Measurements from ENCODE around the gene KLK15.

KLK15 gene

GRCh38 chr19:50842130-50842529, 8.8 kb upstream of the KLK15 start:
- DNase-seq: no peak

GRCh38 chr19:50839712-50840655, 6.6 kb upstream of the KLK15 start:
- no peak for DNase-seq

DNA sequence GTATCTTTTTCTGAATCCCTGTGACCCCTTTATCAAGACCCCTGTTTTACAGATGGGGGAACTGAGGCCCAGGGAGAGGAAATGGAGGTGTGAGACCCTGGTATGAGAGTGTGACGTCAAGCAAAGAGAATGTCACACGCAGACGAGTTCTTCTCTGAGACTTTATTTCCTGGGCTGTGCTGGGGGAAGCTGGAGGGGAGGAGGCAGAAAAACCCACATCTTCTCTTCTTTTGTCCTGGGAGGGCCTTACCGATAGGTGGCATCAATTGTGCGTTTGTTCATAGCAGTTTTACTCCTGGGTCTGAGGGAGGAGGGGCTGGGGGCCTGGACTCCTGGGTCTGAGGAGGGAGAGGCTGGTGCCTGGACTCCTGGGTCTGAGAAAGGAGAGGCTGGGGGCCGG, 4.9 kb upstream of the KLK15 start:
- no peak for DNase-seq

DNA sequence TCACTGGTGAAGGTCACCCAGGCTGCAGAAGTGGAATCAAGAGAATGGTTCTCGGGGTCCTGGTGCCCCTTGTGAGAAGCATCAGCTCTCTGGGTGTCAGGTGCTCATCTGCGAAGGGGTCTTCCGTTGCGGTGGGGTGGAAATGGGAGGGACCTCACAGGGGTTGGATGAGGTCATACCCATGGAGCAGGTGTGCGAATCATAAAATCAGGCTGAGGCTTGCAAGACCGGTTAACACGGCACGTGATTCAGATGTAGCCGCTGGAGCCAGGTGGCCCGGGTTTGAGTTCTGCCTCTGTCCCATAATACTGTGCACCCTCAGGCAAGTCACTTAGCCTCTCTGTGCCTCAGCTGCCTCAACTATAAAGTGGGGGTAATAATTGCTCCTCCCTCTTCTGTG, 3.9 kb upstream of the KLK15 start:
- DNase-seq: no peak

DNA sequence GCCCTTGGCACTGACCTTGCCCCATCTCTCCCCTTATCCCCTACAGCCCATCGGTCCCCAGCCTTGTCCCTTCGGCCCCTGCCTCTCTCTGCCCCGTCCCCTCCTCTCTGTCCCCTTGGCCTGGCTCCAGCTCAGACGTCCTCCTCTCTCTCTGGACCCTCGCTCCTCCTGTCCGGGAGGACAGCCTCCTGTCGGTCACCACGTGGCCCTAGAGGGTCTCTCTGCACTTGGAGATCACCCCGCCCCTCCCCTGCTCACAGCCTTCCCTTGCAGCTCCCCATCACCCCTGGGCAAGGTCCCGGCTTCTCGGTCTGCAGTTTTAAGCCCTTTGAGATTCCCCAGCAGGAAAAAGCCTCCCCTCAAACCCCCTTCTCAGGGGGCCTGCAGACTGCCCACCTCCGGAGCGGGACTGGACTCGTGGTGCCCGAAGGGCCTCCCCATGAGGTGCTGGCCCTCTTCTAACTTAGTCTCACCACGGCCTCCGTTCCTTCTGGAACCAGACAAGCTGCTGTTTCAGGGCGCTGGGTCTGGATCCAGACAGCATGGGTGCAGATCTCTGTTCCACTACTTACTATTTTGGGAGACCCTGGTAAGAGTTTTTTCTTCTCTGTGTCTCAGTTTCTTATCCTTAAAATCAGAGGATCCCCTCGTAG, 3.3 kb upstream of the KLK15 start:
- peak; percentile 25 for DNase-seq

DNA sequence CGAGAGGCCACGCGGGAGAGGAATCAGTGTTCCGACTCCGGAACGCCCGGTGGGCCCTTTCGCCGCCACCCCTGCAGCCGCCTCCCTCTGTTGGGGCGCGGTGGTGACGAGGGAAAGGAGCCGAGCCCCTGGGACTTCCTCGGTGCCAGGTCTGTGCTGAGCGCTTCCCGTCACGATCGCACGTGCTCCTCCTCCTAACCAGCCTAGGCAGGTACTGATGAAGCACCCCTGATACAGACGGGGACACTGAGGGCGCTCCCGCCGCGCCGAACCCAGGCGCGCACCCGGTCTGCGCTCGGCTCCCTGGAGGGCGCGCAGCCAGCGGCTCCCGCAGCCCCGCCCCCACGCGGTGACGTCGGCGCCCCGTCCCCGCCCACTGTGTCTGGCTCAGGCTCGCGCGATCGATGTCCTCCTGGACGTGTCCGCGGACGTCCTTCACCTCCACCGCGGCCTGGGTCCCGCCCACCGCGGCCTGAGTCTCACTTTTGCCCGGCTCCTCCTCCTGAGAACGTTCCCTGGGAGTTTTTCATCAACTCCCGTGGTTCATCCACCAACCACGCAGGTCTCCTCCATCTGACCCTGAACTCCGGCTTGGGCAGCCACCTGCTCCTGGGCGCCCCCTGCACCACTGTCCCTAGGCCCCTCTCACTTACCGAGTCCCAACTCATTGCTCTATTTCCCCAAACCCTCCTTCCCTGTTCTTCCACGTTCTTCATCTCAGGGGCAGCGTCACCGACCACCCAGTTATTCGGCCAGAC, 2.6 kb upstream of the KLK15 start:
- peak; percentile 91 for DNase-seq

- no peak for DNase-seq
Observed at GRCh38 chr19:50835103-50835784, 1.9 kb upstream of the KLK15 start.

DNA sequence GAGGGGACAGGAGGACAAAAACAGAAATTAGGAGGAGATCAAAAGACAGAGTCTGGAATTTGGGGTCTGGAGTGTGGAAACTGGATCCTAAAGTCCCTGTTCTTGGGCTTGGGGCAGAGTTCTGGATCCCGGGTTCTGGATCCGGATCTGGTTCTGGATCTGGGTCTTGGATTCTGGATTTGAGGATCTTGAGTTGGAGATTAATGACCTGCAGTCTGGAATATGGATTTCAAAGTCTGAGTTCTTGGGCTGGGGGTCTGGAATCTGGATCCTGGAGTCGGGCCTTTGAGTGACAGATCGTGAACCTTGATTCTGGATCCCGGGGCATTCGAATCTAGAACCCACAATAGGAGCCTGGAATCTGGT, 411 bp upstream of the KLK15 start:
- no peak for DNase-seq

- DNase-seq: no peak
Observed at GRCh38 chr19:50832666-50833065, 708 bp downstream of the KLK15 start.

- DNase-seq: no peak
Observed at GRCh38 chr19:50831026-50831396, 2.4 kb downstream of the KLK15 start.

- no peak for DNase-seq
Observed at GRCh38 chr19:50830266-50831025, 2.9 kb downstream of the KLK15 start.

GRCh38 chr19:50829801-50830200, 3.6 kb downstream of the KLK15 start:
- no peak for DNase-seq

GRCh38 chr19:50827476-50827875, 5.9 kb downstream of the KLK15 start:
- no peak for DNase-seq

- DNase-seq: no peak
Observed at GRCh38 chr19:50826492-50827240, 6.7 kb downstream of the KLK15 start.

- no peak for DNase-seq
Observed at GRCh38 chr19:50823389-50824042, 9.9 kb downstream of the KLK15 start, which contains the start of gene KLK1. TSS of gene KLK1 (minus strand) at chr19:50823787. CDS start at chr19:50823748, 39 bp downstream.

- DNase-seq: no peak
Observed at GRCh38 chr19:50822661-50823208, 10.6 kb downstream of the KLK15 start.

- no peak for DNase-seq
Observed at GRCh38 chr19:50821622-50822021, 11.8 kb downstream of the KLK15 start.

GRCh38 chr19:50821248-50821612, 12.1 kb downstream of the KLK15 start:
- no peak for DNase-seq

DNA sequence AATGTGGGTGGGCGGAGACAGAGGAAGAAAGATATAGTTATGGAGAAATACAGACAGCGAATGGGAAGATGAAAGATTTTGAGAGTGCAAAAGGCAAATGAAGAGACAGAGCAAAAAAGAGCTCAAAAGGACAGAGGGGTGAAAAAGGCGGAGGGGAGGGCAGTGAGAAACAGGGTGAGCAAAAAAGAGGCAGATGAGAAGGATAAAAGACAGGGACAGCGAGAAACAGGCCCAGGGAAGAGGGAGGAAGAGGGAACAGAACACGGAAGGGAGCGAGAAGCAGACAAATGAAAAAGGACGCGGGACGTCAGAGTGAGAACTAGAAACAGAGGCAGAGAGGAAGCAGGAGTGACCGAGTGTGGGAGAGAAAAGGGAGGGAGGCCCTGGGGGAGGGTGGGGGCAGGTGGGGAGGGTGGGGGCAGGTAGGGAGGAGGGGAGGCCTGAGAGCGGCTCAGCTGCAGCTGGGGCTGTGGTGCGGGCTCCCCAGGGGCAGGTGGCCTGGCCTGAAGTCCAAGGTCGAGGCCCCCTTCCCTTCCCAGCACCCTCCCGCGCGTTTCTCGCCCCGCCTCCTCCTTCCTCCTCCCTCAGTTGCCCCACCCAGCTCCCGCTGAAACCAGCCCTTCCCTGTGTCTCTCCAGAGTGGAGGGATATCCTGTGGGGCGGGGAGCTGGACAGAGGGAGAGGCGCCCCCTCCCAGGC, 12.7 kb downstream of the KLK15 start:
- DNase-seq: peak; percentile 24

DNA sequence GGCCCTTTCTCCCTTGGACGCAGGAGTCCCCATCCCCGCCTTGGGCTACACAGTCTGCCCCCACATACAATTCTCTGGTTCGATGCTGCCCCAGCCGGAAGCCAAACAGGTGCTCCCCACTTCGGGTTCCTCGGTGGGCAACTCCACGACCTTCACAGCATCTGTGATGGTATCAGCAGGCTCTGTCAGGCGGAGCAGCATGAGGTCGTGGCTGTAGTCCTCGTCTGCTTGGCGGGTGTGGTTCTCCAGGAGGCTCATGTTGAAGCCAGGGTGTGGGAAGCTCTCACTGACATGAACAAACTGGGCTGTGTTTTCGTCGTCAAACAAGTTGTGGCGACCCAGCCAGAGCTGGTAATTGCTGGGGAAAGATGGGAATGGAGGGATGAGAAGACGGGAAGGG, 13.3 kb downstream of the KLK15 start:
- no peak for DNase-seq

Measured in eye (tissue), 1 donor.